Neuronal stem cell (in vitro differentiated cells): ENCODE data around the gene MVP.
A peak's percentile ranks its signal among the peaks of the same experiment; 100 is the strongest.

Source experiments
- DNase-seq: peaks from one replicate; pipeline ENCODE4 v3.0.0-alpha.2; 2013; ENCODE audit warnings: low spot score
- H2AFZ ChIP-seq: one replicate; pipeline ENCODE4 v1.6.1; 2013; ENCODE audit warnings: mild to moderate bottlenecking, low read length, inconsistent platforms
- H2AK5ac ChIP-seq: 2 replicates; pipeline ENCODE4 v1.6.1; 2013; ENCODE audit warnings: low read depth, mild to moderate bottlenecking, inconsistent platforms, low read length, moderate library complexity, mixed read lengths
- H2BK120ac ChIP-seq: 2 replicates; pipeline ENCODE4 v1.6.1; 2013; ENCODE audit warnings: low read depth, mild to moderate bottlenecking, inconsistent platforms, low read length, moderate library complexity, mixed read lengths
- H2BK12ac ChIP-seq: one replicate; pipeline ENCODE4 v1.6.1; 2013; ENCODE audit warnings: low read length, inconsistent platforms
- H2BK15ac ChIP-seq: 2 replicates; pipeline ENCODE4 v1.6.1; 2013; ENCODE audit warnings: mild to moderate bottlenecking, low read length, inconsistent platforms, mixed read lengths
- H2BK5ac ChIP-seq: one replicate; pipeline ENCODE4 v1.6.1; 2013; ENCODE audit warnings: inconsistent platforms, mild to moderate bottlenecking, low read length, moderate library complexity
- H3K14ac ChIP-seq: one replicate; pipeline ENCODE4 v1.6.1; 2013; ENCODE audit warnings: low read length, inconsistent platforms
- H3K18ac ChIP-seq: 2 replicates; pipeline ENCODE4 v1.6.1; 2013; ENCODE audit warnings: low read length, inconsistent platforms
- H3K23ac ChIP-seq: 2 replicates; pipeline ENCODE4 v1.6.1; 2013; ENCODE audit warnings: low read depth, mild to moderate bottlenecking, mixed read lengths, low read length, inconsistent platforms; ENCODE audit not compliant: poor library complexity
- H3K27ac ChIP-seq: replicated peaks from 3 replicates; pipeline ENCODE4 v1.5.1; 2013; ENCODE audit warnings: low read length, inconsistent platforms
- H3K27me3 ChIP-seq, 3 experiments: 2 replicates each; pipeline ENCODE4 v1.6.1; 2013; ENCODE audit warnings: low read length in 3 of 3, mild to moderate bottlenecking in 2 of 3, inconsistent platforms in 1 of 3, low read depth in 1 of 3, mixed read lengths in 1 of 3, moderate library complexity in 1 of 3; ENCODE audit not compliant: control insufficient read depth in 3 of 3, insufficient read depth in 3 of 3
- H3K36me3 ChIP-seq, 2 donors: replicated peaks in 1 of 2; 2 replicates each; pipeline ENCODE4 v1.6.1; 2013; ENCODE audit warnings: low read length in 2 of 2; ENCODE audit not compliant: control insufficient read depth in 2 of 2, insufficient read depth in 2 of 2
- H3K4ac ChIP-seq: 2 replicates; pipeline ENCODE4 v1.6.1; 2013; ENCODE audit warnings: inconsistent platforms, mild to moderate bottlenecking, low read length, moderate library complexity
- H3K4me1 ChIP-seq, 2 donors: 1 replicate in 1 of 2; 2 replicates in 1 of 2; pipeline ENCODE4 v1.6.1; 2013; ENCODE audit warnings: low read length in 2 of 2, low read depth in 1 of 2; ENCODE audit not compliant: control insufficient read depth in 2 of 2, insufficient read depth in 1 of 2
- H3K4me2 ChIP-seq: one replicate; pipeline ENCODE4 v1.6.1; 2013; ENCODE audit warnings: mild to moderate bottlenecking, low read length, inconsistent platforms; ENCODE audit not compliant: insufficient read depth, poor library complexity, severe bottlenecking
- H3K4me3 ChIP-seq, 2 donors: 2 replicates each; pipeline ENCODE4 v1.5.1; 2013; ENCODE audit warnings: low read length in 2 of 2, mild to moderate bottlenecking in 2 of 2, inconsistent platforms in 1 of 2, moderate library complexity in 1 of 2
- H3K79me1 ChIP-seq: one replicate; pipeline ENCODE4 v1.6.1; 2013; ENCODE audit warnings: low read depth, mild to moderate bottlenecking, inconsistent platforms, low read length, moderate library complexity
- H3K9ac ChIP-seq: one replicate; pipeline ENCODE4 v1.6.1; 2013; ENCODE audit warnings: mild to moderate bottlenecking, low read depth, low read length, inconsistent platforms; ENCODE audit not compliant: poor library complexity
- H3K9me3 ChIP-seq, 2 donors: replicated peaks in 1 of 2; 2 replicates each; pipeline versions ENCODE3 to v1.6.1; 2013; ENCODE audit warnings: low read length in 2 of 2, mild to moderate bottlenecking in 2 of 2, inconsistent platforms in 1 of 2, low read depth in 1 of 2, mixed read lengths in 1 of 2, moderate library complexity in 1 of 2; ENCODE audit not compliant: control insufficient read depth in 2 of 2, insufficient read depth in 1 of 2
- H4K8ac ChIP-seq: one replicate; pipeline ENCODE4 v1.6.1; 2013; ENCODE audit warnings: low read depth, mild to moderate bottlenecking, inconsistent platforms, low read length, moderate library complexity
- H4K91ac ChIP-seq: one replicate; pipeline ENCODE4 v1.6.1; 2013; ENCODE audit warnings: low read length, low read depth, mild to moderate bottlenecking, inconsistent platforms; ENCODE audit not compliant: poor library complexity
- WGBS, 2 donors: extraction: QIAGEN DNeasy Blood & Tissue Kit; methylation state at CpG; one replicate each; pipeline ENCODE4 v1.1.7; 2013; ENCODE audit warnings: missing lambda C conversion rate in 2 of 2, mixed read lengths in 1 of 2; ENCODE audit not compliant: insufficient read length in 2 of 2, insufficient replicate concordance in 1 of 2; ENCODE audit errors: extremely low coverage in 2 of 2; 5-methylcytosine and 5-hydroxymethylcytosine counted together

MVP gene

DNA sequence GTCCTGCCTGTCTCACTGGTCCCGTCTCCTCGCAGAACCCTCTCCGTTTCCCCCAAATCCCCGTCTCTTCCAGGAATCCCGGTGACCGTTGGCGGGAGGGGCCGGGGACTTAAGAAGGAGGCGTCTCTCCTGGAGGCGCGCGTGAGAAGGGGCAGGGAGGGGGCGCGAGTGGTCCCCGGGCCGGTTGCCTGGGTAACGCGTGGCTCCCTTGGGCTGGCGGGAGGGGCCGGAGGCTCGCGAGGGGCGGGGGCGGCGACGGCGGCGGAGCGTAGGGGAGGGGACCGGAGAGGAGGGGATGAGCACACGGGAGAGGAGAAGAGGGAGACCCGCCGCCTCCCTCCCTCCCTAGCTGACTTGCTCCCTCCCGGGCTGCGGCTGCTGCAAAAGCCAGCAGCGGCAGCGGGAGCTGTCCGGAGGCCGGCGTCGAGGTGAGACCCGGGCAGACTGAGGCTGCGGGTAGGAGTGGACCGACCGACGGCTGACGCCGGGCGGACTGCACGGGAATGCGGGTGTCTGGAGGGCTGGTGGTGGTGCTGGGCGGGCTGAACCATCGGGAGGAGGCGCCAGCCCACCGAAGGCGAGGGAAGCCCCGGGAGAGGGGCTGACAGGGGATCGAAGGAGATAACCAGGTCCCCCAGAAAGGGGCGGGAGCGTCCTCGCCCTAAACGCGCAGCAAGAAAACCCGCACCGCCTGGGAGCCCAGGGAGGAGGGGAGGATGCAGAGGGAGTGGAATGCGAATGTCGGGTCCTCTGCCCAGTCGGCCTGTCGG is 8.2 kb upstream of the MVP start, which contains the start of gene PRRT2:
TSS of gene PRRT2 (plus strand) at position 298 of the 770 bp plus-strand sequence. CDS start 862 bp downstream, outside the sequence.
- H3K9ac ChIP-seq: peak within 1 kb of the TSS; percentile 96
- H2BK12ac ChIP-seq: peak within 1 kb of the TSS; percentile 46
- peak within 1 kb of the TSS; percentile 97 for H3K4ac ChIP-seq
- peak within 1 kb of the TSS; percentile 80 for H2AFZ ChIP-seq
- H3K4me3 ChIP-seq: peak within 1 kb of the TSS; percentile 71 to 95
- no CpG with 5 or more reads among the region's 69 CpGs for WGBS, 2 donors
- peak within 1 kb of the TSS; percentile 97 for H2BK5ac ChIP-seq
- peak within 1 kb of the TSS; percentile 56 for H2BK120ac ChIP-seq
- H2AK5ac ChIP-seq: peak within 1 kb of the TSS; percentile 94
- H3K23ac ChIP-seq: peak within 1 kb of the TSS; percentile 92
- no peaks in the 10 kb centered on the region for H3K27me3 ChIP-seq
- H3K36me3 ChIP-seq: peaks cover 21 to 37% of the 10 kb centered on the region in 2 donors
- H4K8ac ChIP-seq: no peak within 1 kb of the TSS
- no peak within 1 kb of the TSS for H4K91ac ChIP-seq
- H3K14ac ChIP-seq: peak within 1 kb of the TSS; percentile 99
- DNase-seq: peak; percentile 87
- peak within 1 kb of the TSS; percentile 97 for H3K27ac ChIP-seq
- peak within 1 kb of the TSS; percentile 91 for H2BK15ac ChIP-seq
- peaks cover 0 to 2% of the 10 kb centered on the region in 2 donors for H3K9me3 ChIP-seq
- peaks cover 35% of the 10 kb centered on the region for H3K79me1 ChIP-seq
- peak within 1 kb of the TSS; percentile 99 for H3K18ac ChIP-seq
- peak within 1 kb of the TSS; percentile 96 for H3K4me2 ChIP-seq
- H3K4me1 ChIP-seq: peaks cover 52 to 56% of the 10 kb centered on the region in 2 donors

DNA sequence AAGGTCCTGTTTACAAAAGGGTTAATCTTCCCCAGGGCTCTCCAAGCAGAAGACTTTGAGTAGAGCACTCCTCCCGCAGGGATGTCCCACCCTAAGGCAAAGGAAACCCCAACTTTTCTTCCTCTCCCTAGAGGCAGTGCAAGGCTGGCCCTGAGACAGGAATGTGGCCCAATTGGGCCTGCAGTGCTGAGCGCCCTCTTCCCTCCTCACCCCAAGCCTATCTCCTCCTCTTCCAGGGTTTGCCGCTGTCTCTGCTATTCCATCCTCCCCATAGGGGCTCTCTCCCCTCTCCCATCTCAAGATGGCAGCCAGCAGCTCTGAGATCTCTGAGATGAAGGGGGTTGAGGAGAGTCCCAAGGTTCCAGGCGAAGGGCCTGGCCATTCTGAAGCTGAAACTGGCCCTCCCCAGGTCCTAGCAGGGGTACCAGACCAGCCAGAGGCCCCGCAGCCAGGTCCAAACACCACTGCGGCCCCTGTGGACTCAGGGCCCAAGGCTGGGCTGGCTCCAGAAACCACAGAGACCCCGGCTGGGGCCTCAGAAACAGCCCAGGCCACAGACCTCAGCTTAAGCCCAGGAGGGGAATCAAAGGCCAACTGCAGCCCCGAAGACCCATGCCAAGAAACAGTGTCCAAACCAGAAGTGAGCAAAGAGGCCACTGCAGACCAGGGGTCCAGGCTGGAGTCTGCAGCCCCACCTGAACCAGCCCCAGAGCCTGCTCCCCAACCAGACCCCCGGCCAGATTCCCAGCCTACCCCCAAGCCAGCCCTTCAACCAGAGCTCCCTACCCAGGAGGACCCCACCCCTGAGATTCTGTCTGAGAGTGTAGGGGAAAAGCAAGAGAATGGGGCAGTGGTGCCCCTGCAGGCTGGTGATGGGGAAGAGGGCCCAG is 7.3 kb upstream of the MVP start:
- peaks cover 51 to 57% of the 10 kb centered on the region in 2 donors for H3K4me1 ChIP-seq
- DNase-seq: no peak
- H3K4me2 ChIP-seq: peak overlapping the region; percentile 96
- H3K36me3 ChIP-seq: peaks cover 20 to 33% of the 10 kb centered on the region in 2 donors
- no CpG with 5 or more reads among the region's 9 CpGs for WGBS, 2 donors
- H3K27ac ChIP-seq: peak overlapping the region; percentile 97
- H2BK12ac ChIP-seq: no peak overlapping the region
- H4K8ac ChIP-seq: no peak overlapping the region
- H2AK5ac ChIP-seq: peak overlapping the region; percentile 94
- H3K9me3 ChIP-seq: no peaks in the 10 kb centered on the region
- peak overlapping the region; percentile 91 for H2BK15ac ChIP-seq
- no peak overlapping the region for H3K14ac ChIP-seq
- H3K23ac ChIP-seq: peak overlapping the region; percentile 34
- no peak overlapping the region for H4K91ac ChIP-seq
- H3K27me3 ChIP-seq: no peaks in the 10 kb centered on the region
- H3K4ac ChIP-seq: no peak overlapping the region
- H3K79me1 ChIP-seq: peaks cover 30% of the 10 kb centered on the region
- H3K4me3 ChIP-seq: peak overlapping the region; percentile 71 to 95
- peak overlapping the region; percentile 99 for H3K18ac ChIP-seq
- H3K9ac ChIP-seq: peak overlapping the region; percentile 92
- peak overlapping the region; percentile 80 for H2AFZ ChIP-seq
- H2BK5ac ChIP-seq: peak overlapping the region; percentile 97
- H2BK120ac ChIP-seq: peak overlapping the region; percentile 66

DNA sequence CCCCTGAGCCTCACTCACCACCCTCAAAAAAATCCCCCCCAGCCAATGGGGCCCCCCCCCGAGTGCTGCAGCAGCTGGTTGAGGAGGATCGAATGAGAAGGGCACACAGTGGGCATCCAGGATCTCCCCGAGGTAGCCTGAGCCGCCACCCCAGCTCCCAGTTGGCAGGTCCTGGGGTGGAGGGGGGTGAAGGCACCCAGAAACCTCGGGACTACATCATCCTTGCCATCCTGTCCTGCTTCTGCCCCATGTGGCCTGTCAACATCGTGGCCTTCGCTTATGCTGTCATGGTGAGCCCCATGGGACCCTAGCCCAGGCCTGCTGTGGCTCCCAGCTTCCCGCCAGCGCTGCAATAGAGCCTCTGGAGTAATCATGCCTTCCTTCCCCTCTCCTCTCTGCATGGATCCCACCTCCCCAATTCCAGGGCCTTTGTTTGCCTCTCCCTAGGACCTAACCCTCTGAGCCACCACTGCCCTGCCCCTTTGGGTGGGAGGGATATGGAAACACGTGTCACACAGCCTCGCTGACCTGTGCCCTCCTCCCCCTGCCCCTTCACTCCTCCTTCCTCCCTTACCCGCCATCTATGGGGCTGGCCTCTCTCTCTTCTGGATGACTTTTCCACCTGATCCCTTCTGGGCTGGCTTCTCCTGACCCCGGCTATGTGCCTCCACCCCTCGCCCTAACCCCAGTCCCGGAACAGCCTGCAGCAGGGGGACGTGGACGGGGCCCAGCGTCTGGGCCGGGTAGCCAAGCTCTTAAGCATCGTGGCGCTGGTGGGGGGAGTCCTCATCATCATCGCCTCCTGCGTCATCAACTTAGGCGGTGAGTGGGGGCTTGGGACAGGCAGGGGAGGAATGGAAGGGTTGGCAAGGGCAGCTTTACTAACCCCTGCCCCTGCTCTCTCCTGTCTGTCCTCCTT is 6.4 kb upstream of the MVP start:
- Histone ChIP-seq H2BK12ac (peak overlapping the region; percentile 61), H3K4me2 (peak overlapping the region; percentile 96), H2BK120ac (peak overlapping the region; percentile 66), H2BK15ac (peak overlapping the region; percentile 91), H3K9me3 (no peaks in the 10 kb centered on the region), H3K79me1 (peaks cover 23% of the 10 kb centered on the region), H4K91ac (peak overlapping the region; percentile 45), H3K36me3 (peaks cover 21 to 33% of the 10 kb centered on the region in 2 donors), H3K14ac (no peak overlapping the region), H3K4me1 (peaks cover 43 to 51% of the 10 kb centered on the region in 2 donors), H2AK5ac (peak overlapping the region; percentile 94), H3K9ac (peak overlapping the region; percentile 82), H2BK5ac (peak overlapping the region; percentile 97), H3K23ac (peak overlapping the region; percentile 34), H3K27me3 (no peaks in the 10 kb centered on the region), H4K8ac (no peak overlapping the region), H3K27ac (peak overlapping the region; percentile 68), H3K4ac (no peak overlapping the region), H2AFZ (no peak overlapping the region), H3K18ac (peak overlapping the region; percentile 89), H3K4me3 (peak overlapping the region; percentile 71 to 76)
- WGBS, 2 donors: no CpG with 5 or more reads among the region's 24 CpGs
- DNase-seq: no peak
